Stimulated activated naive CD4-positive, alpha-beta T cell (primary cell): ENCODE results near the gene ARCN1.
A peak's percentile ranks its signal among the peaks of the same experiment; 100 is the strongest.
"Not testable (repeated sequence)": the region's sequence is repeated elsewhere in the genome, so short reads cannot be mapped to it uniquely, and the experiment has no call there.

Source experiments
- DNase-seq, 6 experiments: peaks; one replicate each; lab custom pipeline; 2025; lab: John Stamatoyannopoulos, UW

Gene ARCN1

GRCh38 chr11:118544647-118545010 lies 27.6 kb upstream of the ARCN1 start:
- DNase-seq, result no peak

DNA sequence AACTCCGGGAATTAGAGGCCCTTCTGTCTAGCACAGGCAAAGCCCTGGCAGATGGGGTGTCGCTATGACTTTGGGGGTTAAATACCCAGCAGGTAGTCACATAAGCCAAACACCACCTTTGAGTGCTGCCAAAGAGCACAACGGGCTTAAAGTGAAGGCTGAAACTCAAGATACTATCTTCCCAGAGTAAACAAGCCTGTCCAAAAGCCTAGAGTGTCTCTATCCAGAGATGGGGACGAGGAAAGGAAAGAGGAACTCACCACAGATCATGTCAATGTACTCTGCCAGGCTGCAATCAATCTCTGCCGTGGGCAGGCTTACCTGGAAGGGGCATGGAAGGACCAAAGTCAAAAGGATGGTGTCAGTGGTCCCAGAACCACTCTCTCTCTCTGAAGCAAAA lies 26.7 kb upstream of the ARCN1 start:
- no peak for DNase-seq

- DNase-seq, result no peak
Measured at GRCh38 chr11:118547132-118547531, 25.1 kb upstream of the ARCN1 start.

- DNase-seq, result no peak
Measured at GRCh38 chr11:118552341-118552740, 19.9 kb upstream of the ARCN1 start.

DNA sequence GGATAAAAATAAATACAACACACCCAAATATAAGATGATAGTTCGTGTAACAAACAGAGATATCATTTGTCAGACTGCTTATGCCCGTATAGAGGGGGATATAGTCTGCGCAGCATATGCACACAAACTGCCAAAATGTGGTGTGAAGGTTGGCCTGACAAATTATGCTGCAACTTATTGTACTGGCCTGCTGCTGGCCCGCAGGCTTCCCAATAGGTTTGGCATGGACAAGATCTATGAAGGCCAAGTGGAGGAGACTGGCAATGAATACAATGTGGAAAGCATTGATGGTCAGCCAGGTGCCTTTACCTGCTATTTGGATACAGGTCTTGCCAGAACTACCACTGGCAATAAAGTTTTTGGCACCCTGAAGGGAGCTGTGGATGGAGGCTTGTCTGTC lies 11.4 kb upstream of the ARCN1 start:
- no peak for DNase-seq

GRCh38 chr11:118565051-118565450 lies 7.2 kb upstream of the ARCN1 start:
- DNase-seq, result no peak

DNA sequence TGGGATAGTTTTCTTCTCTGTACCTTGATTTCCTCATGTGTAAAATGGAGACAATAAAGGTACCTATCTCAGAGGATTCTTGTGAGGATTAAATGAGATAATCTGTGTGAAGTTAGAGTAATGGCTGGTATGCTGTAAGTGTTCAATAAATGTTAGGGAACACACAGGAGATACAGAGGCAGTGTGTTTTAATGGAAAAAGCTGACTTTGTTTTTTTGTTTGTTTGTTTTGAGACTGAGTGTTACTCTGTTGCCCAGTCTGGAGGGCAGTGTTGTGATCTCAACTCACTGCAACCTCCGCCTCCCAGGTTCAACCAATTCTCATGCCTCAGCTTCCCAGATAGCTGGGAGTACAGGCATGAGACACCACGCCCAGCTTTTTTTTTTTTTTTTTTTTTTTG lies 2.5 kb upstream of the ARCN1 start:
- no peak for DNase-seq

DNA sequence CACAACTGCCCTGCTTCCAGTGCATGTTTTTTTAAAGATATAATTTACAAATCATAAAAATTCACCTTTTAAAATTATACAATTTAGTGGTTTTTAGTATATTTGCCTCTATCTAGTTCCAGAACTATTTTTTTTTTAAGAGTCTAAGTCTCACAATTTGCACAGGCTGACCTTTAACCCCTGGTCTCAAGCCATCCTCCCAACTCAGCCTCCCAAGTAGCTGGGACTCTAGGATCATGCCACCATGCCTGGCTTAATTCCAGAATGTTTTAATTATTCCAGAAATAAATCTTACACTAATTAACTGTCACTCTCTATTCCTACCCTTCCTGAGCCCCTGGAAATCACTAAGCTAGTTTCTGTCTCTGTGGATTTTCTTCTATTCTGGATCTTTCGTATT lies 1.4 kb upstream of the ARCN1 start:
- no peak for DNase-seq

- peak in 1 of 6 experiments; percentile 38 for DNase-seq
Measured at GRCh38 chr11:118571701-118572060, 528 bp upstream of the ARCN1 start.

- DNase-seq, result peak in 4 of 6 experiments; percentile 20 to 58 (median 24)
Measured at GRCh38 chr11:118572981-118573550, 857 bp downstream of the ARCN1 start.

GRCh38 chr11:118574636-118575035 lies 2.4 kb downstream of the ARCN1 start:
- no peak for DNase-seq

DNA sequence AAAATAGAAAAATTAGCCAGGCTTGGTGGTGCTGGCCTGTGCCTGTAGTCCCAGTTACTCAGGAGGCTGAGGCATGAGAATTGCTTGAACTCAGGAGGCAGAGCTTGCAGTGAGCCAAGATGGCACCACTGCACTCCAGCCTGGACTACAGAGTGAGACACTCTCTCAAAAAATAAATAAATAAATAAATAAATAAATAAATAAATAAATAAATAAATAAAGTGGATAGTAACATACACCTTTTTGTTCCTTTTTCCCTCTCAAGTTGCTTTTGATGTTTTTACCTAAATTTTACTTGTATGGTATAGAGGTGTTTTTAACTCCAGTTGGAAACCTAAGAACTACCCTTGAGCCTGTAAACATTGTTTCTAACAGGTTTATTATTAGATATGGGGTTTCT lies 5.8 kb downstream of the ARCN1 start:
- DNase-seq, result not testable (repeated sequence)

DNA sequence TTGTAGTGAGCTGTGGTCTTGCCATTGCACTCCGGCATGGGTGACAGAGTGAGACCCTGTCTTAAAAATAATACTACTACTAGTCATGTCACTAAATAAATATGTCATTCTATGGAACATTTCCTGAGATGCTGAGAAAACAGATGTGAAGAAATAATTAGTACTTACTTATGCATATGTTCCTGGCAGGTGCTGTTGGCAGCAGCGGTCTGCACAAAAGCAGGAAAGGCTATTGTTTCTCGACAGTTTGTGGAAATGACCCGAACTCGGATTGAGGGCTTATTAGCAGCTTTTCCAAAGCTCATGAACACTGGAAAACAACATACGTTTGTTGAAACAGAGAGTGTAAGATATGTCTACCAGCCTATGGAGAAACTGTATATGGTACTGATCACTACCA lies 8.8 kb downstream of the ARCN1 start:
- no peak for DNase-seq

- DNase-seq, result no peak
Measured at GRCh38 chr11:118587952-118588351, 15.7 kb downstream of the ARCN1 start.

DNA sequence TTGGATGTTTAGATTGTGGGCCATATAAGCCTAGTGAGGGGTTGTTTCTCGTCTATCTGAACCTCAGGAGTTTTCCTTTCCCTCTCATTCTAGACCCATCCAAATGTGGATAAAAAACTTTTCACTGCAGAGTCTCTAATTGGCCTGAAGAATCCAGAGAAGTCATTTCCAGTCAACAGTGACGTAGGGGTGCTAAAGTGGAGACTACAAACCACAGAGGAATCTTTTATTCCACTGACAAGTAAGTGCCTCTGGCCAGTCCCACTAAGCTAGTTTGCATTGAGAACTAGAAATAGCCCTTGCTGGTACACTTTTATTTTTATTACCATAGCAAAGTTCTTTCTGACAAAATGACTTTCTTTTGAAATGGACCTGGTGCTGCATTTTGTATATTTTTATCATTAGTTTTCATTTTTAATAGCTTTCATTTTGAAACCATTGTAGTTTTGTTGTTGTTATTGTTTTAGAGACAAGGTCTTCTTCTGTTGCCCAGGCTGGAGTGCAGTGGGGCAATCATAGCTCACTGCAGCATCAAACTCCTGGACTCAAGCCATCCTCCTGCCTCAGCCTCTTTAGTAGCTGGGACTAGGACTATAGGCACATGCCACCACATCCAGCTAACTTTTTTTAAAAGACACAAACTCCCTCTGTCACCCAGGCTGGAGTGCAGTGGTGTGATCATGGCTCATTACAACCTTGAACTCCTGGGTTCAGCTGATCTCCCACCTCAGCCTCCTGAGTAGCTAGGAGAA lies 20.6 kb downstream of the ARCN1 start:
- no peak for DNase-seq

GRCh38 chr11:118594984-118595383 lies 22.8 kb downstream of the ARCN1 start:
- DNase-seq, result peak in 3 of 6 experiments; percentile 49 to 74 (median 71)

DNA sequence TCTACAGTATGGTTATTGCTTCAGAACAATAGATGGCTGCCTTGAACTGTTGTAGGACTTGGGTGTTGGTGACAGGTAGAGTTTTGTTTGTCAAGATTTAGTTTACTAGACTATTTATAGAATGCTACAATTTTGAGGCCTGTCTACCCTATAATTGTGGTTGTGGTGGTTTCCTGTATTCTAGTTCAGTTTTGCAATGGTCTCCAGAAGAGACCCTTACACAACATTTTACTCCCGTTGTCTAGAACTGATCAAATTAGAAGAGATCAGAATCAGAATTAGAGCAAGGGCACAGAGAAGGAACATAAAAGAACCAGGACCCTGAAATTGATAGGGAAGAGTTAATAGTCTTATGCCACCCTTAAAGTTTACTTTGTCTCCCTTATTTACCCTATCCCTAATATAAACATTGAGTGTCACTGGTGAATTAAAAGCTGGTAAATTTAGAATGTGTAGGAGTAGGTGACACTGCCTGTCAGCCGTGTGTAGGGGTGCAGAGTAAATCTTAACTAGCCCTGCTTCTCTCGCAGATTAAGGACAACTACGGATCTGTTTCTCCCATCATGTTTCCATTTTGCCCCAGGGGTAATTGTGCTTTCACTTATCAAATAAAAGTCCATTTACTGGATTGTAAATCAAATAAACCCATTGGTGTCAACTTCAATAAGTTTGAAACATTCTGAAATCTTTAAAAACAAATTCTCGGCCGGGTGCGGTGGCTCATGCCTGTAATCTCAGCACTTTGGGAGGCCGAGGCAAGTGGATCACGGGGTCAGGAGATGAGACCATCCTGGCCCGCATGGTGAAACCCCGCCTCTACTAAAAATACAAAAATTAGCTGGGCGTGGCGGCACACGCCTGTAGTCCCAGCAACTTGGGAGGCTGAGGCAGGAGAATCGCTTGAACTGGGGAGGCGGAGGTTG lies 24.3 kb downstream of the ARCN1 start:
- DNase-seq, result no peak

DNA sequence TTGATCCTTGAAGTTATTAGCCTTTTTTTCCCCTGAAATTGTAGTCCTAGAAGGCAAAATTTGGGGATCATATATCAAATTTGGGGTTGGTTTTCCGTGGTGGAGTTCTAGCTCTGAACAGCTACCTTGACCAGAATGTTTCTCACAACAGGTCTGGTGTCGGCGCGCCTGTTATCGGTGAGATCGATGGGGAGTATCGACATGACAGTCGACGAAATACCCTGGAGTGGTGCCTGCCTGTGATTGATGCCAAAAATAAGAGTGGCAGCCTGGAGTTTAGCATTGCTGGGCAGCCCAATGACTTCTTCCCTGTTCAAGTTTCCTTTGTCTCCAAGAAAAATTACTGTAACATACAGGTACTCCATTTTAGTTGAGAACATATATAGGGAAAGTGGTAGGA lies 25.3 kb downstream of the ARCN1 start:
- no peak for DNase-seq

GRCh38 chr11:118602331-118602730 lies 30.1 kb downstream of the ARCN1 start:
- no peak for DNase-seq

- not testable (repeated sequence) for DNase-seq
Measured at GRCh38 chr11:118603709-118604108, 31.5 kb downstream of the ARCN1 start.

DNA sequence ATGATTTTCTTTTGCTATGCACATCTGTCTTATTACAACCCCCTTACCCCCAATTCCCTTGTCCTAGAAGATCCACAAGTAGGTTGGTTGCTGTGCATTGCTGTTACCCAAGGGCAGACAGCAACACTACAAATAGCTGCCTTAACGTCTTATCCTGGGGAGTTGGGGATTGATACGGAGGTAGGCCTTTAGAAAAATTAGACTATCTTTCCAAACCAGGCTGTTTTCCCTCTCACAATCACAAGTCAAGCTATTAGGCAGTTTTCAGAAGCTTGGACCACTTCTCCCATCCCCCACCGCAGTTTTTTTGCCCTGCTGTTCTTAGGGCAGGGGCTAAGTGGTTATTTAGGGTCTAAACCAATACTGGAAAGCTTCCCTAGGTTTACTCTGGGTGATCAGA lies 32.4 kb downstream of the ARCN1 start:
- no peak for DNase-seq

DNA sequence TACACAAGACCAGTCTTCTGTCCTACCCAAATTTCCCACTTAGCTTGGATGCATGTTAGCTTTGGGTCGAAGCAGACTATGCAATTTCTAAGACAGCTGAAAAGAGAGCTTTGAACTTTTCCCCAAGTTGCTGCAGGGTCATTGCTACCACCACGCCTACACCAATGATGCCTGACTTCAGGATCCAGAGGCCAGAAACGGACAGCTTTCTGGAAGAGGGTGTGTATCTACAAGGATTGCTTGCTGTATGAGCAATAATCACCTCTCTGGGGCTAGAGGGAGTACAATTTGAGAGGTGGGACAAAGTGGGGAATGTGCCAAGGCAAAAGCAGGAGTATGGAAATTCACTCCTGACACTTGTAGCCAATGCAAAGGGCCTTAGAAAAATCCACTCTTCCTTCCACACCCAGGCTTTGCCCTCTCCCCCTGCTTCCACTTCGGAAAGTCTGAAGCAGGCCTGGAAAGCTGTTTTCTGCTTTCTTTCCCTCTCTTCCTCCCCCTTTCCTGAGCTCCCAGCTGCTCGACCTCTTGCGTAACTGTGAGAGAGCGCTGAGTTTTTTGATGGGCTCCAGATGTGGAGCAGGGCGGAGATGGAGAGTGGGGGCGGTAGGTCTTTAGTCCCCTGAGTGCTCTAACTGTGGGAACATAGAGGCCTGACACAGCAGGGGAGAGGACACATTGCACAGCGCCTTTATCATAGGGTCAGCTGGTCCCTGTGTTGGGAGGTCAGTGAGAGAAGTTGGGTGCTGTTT lies 33.1 kb downstream of the ARCN1 start:
- no peak for DNase-seq
